ENCODE results near the gene RHEBL1. TPM values are rescaled to one million over a fixed set of nuclear protein-coding genes. Genes with fewer than 3 reads are reported as not detected.

Gene RHEBL1
- total RNA-seq, 1 donor from 2014 or later, result 5.3 TPM

DNA sequence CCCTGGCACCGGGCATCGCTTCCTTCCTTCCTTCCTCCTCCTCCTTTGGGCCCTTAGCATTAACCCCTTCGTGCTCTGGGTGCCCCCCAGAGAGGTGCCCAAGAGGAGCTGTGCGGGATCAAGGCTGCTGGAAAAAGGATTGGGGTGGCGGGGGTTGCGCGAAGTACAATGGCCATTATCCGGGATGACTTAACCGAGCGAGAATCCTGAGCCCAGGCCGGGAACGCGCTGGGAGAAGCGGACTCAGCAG, 22.0 kb upstream of the RHEBL1 start:
- no peaks in the 10 kb centered on the region for H3K79me2 ChIP-seq (ENCODE audit: low read depth)
- peak overlapping the region; percentile 74 for H2AFZ ChIP-seq (replicated peaks)
- peaks cover 16% of the 10 kb centered on the region for H3K36me3 Mint-ChIP-seq
- H3K4me1 ChIP-seq, result peaks cover 40% of the 10 kb centered on the region
- H3K27me3 ChIP-seq, result peaks cover 90% of the 10 kb centered on the region
- no peak overlapping the region for H3K9ac ChIP-seq
- peaks cover 52% of the 10 kb centered on the region for H3K4me1 Mint-ChIP-seq
- H3K27ac ChIP-seq, result no peak overlapping the region
- H3K4me3 ChIP-seq, result peak overlapping the region; percentile 45
- H3K4me3 Mint-ChIP-seq, result peak overlapping the region; percentile 81
- H3F3A ChIP-seq (ENCODE audit: low read depth), result peaks cover 52% of the 10 kb centered on the region
- TF ChIP-seq EZH2phosphoT487 (IDR thresholded peaks at IDR 0.05) (no peak), EZH2 (IDR thresholded peaks at IDR 0.05) (peak; percentile 42)
- H3K36me3 ChIP-seq, result no peaks in the 10 kb centered on the region
- no peaks in the 10 kb centered on the region for H3K9me3 ChIP-seq (ENCODE audit: low read depth)
- peaks cover 37% of the 10 kb centered on the region for H4K20me1 ChIP-seq (ENCODE audit: low read depth)
- H3K4me2 ChIP-seq, result peak overlapping the region; percentile 82
- peaks cover 2% of the 10 kb centered on the region for H3K9me3 Mint-ChIP-seq
- no peak for DNase-seq (ENCODE audit: low spot score)
- peaks cover 81% of the 10 kb centered on the region for H3K27me3 Mint-ChIP-seq (ENCODE audit: insufficient read depth, low read depth)
- H3K27ac Mint-ChIP-seq, result no peak overlapping the region

DNA sequence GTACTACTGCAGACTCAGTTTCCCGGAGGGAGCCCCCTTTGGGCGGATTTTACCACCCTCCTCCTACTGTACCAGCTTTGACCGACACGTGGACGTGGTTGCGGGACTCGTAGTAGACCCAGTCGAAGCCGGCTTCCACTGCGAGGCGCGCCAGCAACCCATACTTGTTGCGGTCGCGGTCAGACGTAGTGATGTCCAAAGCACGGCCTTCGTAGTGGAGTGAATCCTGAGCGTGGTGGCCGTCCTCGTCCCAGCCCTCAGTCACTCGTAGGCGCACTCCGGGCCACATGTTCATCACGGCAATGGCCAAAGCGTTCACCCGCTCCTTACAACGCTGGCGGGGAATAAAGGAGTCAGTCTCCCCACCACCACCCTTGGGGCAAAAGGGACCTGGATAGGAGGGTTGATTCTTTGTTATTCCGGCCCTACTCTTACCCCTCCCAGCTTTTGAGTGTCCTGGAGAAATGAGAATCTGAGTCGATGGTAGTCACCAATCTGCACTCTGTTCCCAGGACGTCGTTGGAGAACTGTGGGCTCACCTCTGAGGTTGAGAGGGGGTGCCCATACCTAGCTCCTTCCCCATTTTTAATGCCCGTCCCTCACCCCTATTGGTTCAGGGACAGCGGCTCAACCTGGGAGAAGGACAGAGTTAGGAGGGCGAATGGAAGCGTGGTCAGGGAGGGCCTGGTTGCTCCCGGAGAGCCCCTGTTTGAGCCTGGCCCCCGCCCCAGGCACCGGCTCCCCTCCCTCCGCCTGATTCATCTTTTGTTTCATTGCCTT, 21.5 kb upstream of the RHEBL1 start:
- DNase-seq (ENCODE audit: low spot score), result peak; percentile 38
- TF ChIP-seq EZH2 (IDR thresholded peaks at IDR 0.05), result no peak
- no peak for TF ChIP-seq CTCF (IDR thresholded peaks at IDR 0.05)
- no peak for TF ChIP-seq EZH2phosphoT487 (IDR thresholded peaks at IDR 0.05)
- peak overlapping the region; percentile 45 for H3K4me3 ChIP-seq

GRCh38 chr12:49089821-49090773, 20.3 kb upstream of the RHEBL1 start:
- Histone ChIP-seq H3K27ac (no peak overlapping the region), H3K36me3 (no peaks in the 10 kb centered on the region), H3K4me3 (peak overlapping the region; percentile 36), H3K4me2 (peak overlapping the region; percentile 68), H3K27me3 (peaks cover 100% of the 10 kb centered on the region), H3K9ac (no peak overlapping the region), H3K9me3 (ENCODE audit: low read depth) (no peaks in the 10 kb centered on the region), H3K79me2 (ENCODE audit: low read depth) (no peaks in the 10 kb centered on the region), H4K20me1 (ENCODE audit: low read depth) (peaks cover 27% of the 10 kb centered on the region), H3F3A (ENCODE audit: low read depth) (peaks cover 46% of the 10 kb centered on the region), H3K4me1 (peaks cover 39% of the 10 kb centered on the region), H2AFZ (replicated peaks) (peak overlapping the region; percentile 26)
- TF ChIP-seq EZH2 (IDR thresholded peaks at IDR 0.05), result peak; percentile 99
- peak; percentile 58 for TF ChIP-seq CTCF (IDR thresholded peaks at IDR 0.05)
- TF ChIP-seq EZH2phosphoT487 (IDR thresholded peaks at IDR 0.05), result peak; percentile 98
- peaks cover 48% of the 10 kb centered on the region for H3K4me1 Mint-ChIP-seq
- DNase-seq (ENCODE audit: low spot score), result peak; percentile 74
- peaks cover 3% of the 10 kb centered on the region for H3K36me3 Mint-ChIP-seq
- H3K27me3 Mint-ChIP-seq (ENCODE audit: insufficient read depth, low read depth), result peaks cover 72% of the 10 kb centered on the region
- peak overlapping the region; percentile 76 for H3K27ac Mint-ChIP-seq
- peak overlapping the region; percentile 80 for H3K4me3 Mint-ChIP-seq
- H3K9me3 Mint-ChIP-seq, result peaks cover 2% of the 10 kb centered on the region

More for the DNA sequence above, 21.5 kb upstream of the RHEBL1 start:
- no peak overlapping the region for H3K27ac ChIP-seq
- Mint-ChIP-seq H3K4me3 (peak overlapping the region; percentile 81), H3K4me1 (peaks cover 52% of the 10 kb centered on the region), H3K9me3 (peaks cover 2% of the 10 kb centered on the region), H3K27me3 (ENCODE audit: insufficient read depth, low read depth) (peaks cover 81% of the 10 kb centered on the region), H3K36me3 (peaks cover 12% of the 10 kb centered on the region), H3K27ac (no peak overlapping the region)
- peaks cover 56% of the 10 kb centered on the region for H3F3A ChIP-seq (ENCODE audit: low read depth)
- peak overlapping the region; percentile 74 for H2AFZ ChIP-seq (replicated peaks)
- peak overlapping the region; percentile 82 for H3K4me2 ChIP-seq
- peaks cover 95% of the 10 kb centered on the region for H3K27me3 ChIP-seq
- no peaks in the 10 kb centered on the region for H3K9me3 ChIP-seq (ENCODE audit: low read depth)
- H3K9ac ChIP-seq, result no peak overlapping the region
- no peaks in the 10 kb centered on the region for H3K36me3 ChIP-seq
- H4K20me1 ChIP-seq (ENCODE audit: low read depth), result peaks cover 37% of the 10 kb centered on the region
- no peaks in the 10 kb centered on the region for H3K79me2 ChIP-seq (ENCODE audit: low read depth)
- H3K4me1 ChIP-seq, result peaks cover 40% of the 10 kb centered on the region
